NCI-H2107 treated with DMSO at 0.1 percent for 48 hours (cell line): ENCODE results near the gene SLC22A17.
"Not testable (repeated sequence)": the region's sequence is repeated elsewhere in the genome, so short reads cannot be mapped to it uniquely, and the experiment has no call there.

Experiments
- DNase-seq: peaks from one replicate; lab custom pipeline; 2025; ENCODE audit not compliant: unreplicated experiment; lab: John Stamatoyannopoulos, UW

SLC22A17 gene

GRCh38 chr14:23346693-23347405, 5.8 kb downstream of the SLC22A17 start:
- no peak for DNase-seq

GRCh38 chr14:23345987-23346692, 6.5 kb downstream of the SLC22A17 start:
- no peak for DNase-seq

GRCh38 chr14:23344481-23344880, 8.2 kb downstream of the SLC22A17 start:
- DNase-seq = no peak

- DNase-seq = no peak
These were observed 13.0 kb downstream of the SLC22A17 start for GRCh38 chr14:23339506-23340268.

- DNase-seq = no peak
These were observed 17.1 kb downstream of the SLC22A17 start for GRCh38 chr14:23335623-23336022.

GRCh38 chr14:23327947-23328744, 24.5 kb downstream of the SLC22A17 start:
- peak; percentile 89 for DNase-seq

- no peak for DNase-seq
These were observed 26.0 kb downstream of the SLC22A17 start for GRCh38 chr14:23326491-23327332.

GRCh38 chr14:23325746-23326145, 26.9 kb downstream of the SLC22A17 start:
- not testable (repeated sequence) for DNase-seq

- DNase-seq = no peak
These were observed 27.7 kb downstream of the SLC22A17 start for GRCh38 chr14:23324993-23325392.

GRCh38 chr14:23324455-23324846, 28.2 kb downstream of the SLC22A17 start:
- no peak for DNase-seq

GRCh38 chr14:23323838-23324454, 28.7 kb downstream of the SLC22A17 start:
- DNase-seq = no peak

- no peak for DNase-seq
These were observed 29.8 kb downstream of the SLC22A17 start for GRCh38 chr14:23322568-23323517.

GRCh38 chr14:23321572-23322547, 30.8 kb downstream of the SLC22A17 start:
- DNase-seq = no peak

- peak; percentile 100 for DNase-seq
These were observed 31.8 kb downstream of the SLC22A17 start, which contains the start of gene PABPN1 for GRCh38 chr14:23320584-23321571. TSS of gene PABPN1 (plus strand) at chr14:23321457. CDS start at chr14:23321470, 13 bp downstream.

GRCh38 chr14:23319746-23320583, 32.7 kb downstream of the SLC22A17 start:
- no peak for DNase-seq
